CD4-positive, alpha-beta T cell treated with Interleukin-4 for 4 hours (primary cell): Measurements from ENCODE around the gene MYD88.

Experiments
- DNase-seq: peaks from one replicate; pipeline ENCODE4 v3.0.0-alpha.2; 2020

The MYD88 gene

GRCh38 chr3:38138349-38139190, at the start of gene MYD88:
MYD88 (plus strand) TSS chr3:38138661; CDS start chr3:38138701, 40 bp downstream.
- DNase-seq, result peak; percentile 72

- DNase-seq, result no peak
These were observed 49.3 kb upstream of the MYD88 start for GRCh38 chr3:38089163-38089562.

DNA sequence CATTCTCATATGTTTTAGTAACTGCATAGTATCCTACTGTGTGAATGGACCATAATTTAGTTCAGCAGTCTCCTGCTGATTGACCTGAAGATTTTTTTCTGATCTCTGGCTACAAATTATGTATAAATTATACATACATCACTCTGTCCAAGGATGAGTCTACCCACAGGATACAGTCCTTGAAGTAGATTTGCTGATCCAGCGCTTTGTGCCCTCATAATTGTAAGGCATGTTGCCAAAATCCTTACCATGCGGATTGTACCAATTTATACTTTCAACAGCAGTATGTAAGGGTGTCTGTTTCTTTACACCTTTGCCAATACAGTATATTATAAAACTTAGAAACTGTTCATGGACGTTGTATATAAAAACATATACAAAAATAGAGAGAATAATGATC, 48.0 kb upstream of the MYD88 start:
- no peak for DNase-seq

DNA sequence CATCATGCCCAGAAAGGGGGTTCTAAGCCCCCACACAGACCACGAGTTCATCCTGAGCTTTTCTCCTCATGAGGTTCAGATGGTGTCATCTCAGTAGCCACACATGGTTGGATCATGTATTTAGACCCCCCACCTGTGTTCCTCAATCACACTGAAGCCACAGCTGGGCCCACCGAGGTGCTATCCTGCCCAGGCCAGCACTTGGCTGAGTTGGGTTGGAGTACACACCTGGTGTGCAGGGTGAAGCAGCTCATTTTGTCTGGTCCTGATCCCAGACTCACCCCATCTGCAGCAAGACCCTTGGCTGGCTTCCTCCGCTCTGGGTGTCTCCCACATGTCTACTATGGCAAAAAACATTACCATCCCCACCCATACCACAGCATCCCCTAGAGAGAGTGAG, 43.5 kb upstream of the MYD88 start:
- DNase-seq, result no peak

GRCh38 chr3:38095669-38096483, 42.6 kb upstream of the MYD88 start:
- DNase-seq, result no peak

DNA sequence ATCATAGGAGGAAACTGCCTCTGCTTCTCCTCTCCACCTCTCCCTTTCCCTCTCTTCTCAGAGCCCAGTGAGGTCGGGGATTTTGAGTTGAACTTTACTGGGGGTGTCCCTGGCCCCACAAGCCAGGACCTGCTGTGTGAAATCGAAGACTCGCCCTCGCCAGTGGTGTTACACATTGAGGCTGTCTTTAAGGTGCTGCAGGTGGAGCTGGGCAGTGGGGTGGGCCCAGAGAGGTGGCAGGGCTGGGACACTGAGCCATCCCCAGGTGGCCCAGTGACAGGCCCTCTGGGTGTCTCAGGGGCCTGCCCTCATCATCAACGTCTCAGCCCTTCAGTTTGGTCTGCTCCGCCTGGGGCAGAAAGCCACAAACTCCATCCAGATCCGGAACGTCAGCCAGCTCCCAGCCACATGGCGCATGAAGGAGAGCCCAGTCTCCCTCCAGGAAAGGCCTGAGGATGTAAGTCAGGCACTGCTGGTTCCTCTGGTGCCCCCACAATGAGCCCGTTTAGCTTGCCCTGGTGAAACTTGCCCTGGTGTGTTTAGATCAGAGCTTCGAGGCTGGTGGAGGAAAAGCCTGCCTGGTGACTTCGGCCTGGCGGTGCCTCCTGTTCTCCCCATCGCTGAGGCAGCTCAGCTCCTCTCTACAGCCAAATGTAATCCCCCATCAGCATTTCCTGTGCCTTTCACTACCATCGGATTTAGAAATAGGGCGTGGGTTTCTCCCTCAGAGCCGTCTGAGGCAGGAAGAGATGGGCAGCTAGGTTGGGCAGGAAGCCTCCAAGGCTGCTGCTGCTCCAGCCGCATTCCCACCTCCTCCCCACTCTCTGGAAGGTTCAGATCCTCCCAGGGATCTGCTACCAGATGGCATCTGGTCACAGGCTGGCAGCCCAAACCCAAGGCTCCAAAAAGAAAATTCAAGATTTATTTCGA, 40.8 kb upstream of the MYD88 start:
- no peak for DNase-seq

DNA sequence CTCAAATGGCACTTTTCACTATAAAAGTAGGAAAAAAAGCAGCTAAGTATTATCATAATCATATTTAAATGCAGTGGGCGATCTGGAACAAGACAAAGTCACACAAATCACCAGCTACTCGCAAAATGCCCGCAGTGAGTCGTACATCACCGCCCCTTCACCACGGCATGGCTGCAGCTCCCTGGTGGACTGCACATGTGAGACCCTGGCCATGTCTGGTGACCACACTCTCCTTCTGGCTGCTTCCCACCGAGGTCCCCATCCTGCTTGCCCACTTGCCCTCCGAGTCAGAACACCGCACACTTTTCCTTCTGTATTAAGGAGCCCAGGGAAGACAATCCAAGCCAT, 40.1 kb upstream of the MYD88 start:
- no peak for DNase-seq

DNA sequence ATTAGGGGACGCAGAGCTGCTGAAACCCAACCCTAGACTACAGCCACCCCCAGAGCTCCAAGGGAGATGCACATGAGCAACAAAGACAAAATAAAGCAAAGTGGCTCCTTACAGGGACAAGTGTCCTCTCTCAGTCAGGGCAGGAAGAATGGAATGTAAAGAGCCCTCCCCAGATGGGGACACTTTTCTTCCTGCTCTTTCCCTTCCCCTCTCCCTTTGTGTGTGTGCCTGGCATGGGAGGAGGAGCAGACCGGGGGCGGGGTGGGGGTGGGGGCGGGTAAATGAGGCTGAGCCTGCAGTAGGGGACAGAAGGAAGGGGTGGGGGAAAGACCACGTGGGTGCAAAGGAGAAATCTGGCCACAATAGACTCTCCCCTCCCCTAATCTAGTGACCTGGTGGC, 38.9 kb upstream of the MYD88 start:
- no peak for DNase-seq

- no peak for DNase-seq
These were observed 38.0 kb upstream of the MYD88 start for GRCh38 chr3:38100498-38100897.

DNA sequence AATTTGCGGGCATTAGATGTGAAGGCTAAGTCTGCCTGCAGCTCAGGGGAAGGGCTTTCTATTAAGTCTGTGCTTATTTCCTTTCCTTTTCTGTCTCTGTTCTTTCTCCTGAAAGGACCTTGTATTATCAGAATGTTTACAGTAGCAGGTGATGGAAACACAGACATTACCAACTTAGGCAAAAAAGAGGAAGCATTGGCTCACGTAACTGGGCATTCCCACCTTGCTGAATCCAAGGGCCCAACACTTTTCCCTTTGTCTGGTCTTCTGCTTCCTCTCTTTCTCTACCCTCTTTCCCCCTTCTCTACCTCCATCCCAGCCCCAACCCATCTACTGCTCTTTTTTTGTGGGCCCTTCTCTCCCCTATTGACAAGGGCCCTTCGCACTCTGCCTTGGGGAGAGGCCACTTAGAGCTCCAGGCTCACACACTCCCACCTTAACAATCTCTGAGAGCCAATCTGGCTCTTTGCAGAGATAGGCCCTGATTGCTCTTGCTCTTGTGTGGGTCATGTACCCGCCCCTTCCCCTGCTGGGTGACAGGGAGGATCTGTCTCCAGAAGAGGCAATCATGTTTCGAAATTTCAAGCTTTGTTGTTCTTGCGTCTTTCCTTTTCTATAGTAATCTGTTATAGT, 36.5 kb upstream of the MYD88 start:
- DNase-seq, result no peak

GRCh38 chr3:38102444-38102814, 36.0 kb upstream of the MYD88 start:
- no peak for DNase-seq

- no peak for DNase-seq
These were observed 32.9 kb upstream of the MYD88 start for GRCh38 chr3:38105525-38105924.

- DNase-seq, result no peak
These were observed 30.4 kb upstream of the MYD88 start for GRCh38 chr3:38107911-38108648.

GRCh38 chr3:38108649-38109579, 29.5 kb upstream of the MYD88 start:
- no peak for DNase-seq

DNA sequence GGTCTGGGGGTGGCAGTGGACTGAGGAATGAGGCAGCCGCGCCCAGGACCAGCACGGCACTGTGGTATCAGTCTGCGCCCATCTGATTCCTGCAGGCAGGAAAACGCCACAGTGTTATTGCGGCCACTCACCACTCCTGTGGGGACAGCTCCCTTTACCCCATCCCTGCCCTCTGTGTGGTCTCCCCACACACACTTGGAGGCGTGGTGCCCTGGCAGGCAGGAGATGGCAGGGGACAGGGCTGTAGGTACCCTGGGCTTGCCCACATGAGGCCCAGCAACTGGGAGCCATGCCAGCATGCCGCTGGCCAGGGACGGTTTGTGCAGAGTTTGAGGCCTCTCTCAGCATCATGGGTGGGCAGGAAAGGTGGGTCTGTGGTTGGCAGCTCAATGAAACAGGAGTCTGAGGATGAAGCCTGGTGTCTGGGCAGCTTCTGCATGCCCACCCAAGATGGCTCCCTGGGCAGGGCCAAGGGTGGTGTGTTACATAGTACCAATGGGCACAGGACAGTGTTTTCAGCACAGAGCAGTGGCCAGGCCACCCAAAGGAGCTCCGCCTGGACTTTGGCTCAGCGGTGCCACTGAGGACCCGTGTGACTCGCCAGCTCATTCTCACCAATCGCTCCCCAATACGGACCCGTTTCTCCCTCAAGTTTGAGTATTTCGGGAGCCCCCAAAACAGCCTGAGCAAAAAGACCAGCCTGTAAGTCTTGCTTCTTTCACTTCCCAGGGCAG, 28.7 kb upstream of the MYD88 start:
- no peak for DNase-seq

- DNase-seq, result no peak
These were observed 28.0 kb upstream of the MYD88 start for GRCh38 chr3:38110314-38111050.

DNA sequence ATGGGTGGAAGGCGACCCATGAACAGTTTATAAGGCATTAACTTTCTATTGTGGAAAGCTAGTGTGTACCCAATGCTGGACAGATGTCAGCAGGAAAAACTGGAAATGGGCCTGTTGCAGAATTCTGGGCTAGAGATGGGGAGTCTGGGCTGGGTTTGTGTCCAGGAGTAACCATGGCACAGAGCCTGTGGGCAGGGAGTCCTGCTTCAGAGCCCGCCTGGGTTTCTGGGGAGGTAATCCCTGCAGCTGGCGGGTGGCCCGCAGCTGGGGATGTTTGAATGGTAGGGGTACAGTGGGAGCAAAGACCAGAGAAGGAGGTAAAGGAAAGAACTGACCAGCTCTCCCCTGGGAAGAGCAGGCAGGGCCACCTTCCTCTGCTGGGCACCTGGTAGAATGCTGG, 27.3 kb upstream of the MYD88 start:
- no peak for DNase-seq

DNA sequence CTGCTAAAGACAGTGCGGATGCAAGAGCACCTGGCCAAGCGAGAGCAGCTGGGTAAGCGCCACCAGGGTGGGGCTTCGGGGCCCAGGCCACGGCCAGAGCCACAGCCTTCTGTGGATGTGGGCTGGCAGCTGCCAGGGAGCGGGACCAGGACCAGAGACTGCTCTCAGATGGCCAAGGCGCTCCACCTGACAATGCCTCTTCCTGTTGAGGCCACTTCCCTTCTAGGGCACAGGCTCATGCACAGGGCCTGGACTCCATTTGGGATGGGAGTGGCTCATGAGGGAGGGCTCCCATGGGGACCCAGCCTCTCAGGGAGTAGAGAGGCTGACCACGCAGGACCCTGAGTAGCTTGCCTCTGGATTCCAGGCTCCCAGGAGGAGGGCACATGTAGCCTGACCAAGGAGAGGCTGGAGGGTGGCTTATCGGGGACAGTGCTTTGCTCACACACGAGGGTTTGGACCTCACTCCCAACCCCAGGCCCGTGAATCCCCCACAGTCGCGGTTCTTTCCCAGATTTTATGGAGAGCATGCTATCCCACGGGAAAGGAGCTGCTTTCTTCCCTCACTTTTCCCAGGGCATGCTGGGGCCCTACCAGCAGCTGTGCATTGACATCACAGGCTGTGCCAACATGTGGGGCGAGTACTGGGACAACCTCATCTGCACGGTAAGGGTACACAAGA, 26.6 kb upstream of the MYD88 start:
- no peak for DNase-seq

DNA sequence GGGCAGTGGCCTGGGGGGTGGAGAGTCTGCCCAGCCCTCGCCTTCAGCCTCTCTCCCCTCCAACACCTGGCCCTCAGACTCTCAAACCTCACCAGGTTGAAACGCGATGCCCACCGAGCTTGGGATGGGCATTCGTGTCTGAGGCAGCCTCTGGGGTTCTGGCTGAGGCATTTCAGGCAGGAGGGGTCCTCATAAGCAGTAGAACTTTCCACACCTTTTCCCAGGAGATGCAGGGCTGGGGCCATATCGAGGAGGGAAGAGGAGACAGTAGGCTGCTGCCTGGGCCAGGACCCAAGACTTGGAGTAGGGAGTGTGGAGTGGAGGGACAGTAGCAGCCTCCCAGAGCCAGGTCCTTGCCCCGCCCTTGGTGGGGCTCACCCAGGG, 26.1 kb upstream of the MYD88 start:
- DNase-seq, result no peak
